OCI-LY7 (cell line): ENCODE results near the gene ICA1.

Experiments
- CTCF ChIP-seq: fragments of 200-600 bp; sonication (generic); conservative IDR thresholded peaks from 2 replicates; pipeline ENCODE4 v1.5.1; 2014; ENCODE audit warnings: mild to moderate bottlenecking, antibody characterized with exemption, low read length, moderate library complexity, mixed read lengths
- EZH2phosphoT487 ChIP-seq: fragments of 200-600 bp; sonication (generic); IDR thresholded peaks from 2 replicates; pipeline ENCODE4 v1.6.1; 2018; ENCODE audit warnings: low read depth, borderline replicate concordance, mild to moderate bottlenecking, mixed run types, antibody characterized with exemption, low read length, moderate library complexity, mixed read lengths

- TF ChIP-seq CTCF: no peak
- no peak for TF ChIP-seq EZH2phosphoT487
Measured at GRCh38 chr7:8142477-8142876, 119.5 kb downstream of the ICA1 start.
